GM20431 (cell line): ENCODE results near the gene SRSF9.

Experiments used
- in situ Hi-C: fragments of 300-500 bp; cut with MseI, MboI; formaldehyde crosslinking; loops from one replicate; pipeline ENCODE4 v1.15.0; 2020; ENCODE audit warnings: low sequenced_read_pairs; ENCODE audit not compliant: unreplicated experiment

Gene SRSF9

DNA sequence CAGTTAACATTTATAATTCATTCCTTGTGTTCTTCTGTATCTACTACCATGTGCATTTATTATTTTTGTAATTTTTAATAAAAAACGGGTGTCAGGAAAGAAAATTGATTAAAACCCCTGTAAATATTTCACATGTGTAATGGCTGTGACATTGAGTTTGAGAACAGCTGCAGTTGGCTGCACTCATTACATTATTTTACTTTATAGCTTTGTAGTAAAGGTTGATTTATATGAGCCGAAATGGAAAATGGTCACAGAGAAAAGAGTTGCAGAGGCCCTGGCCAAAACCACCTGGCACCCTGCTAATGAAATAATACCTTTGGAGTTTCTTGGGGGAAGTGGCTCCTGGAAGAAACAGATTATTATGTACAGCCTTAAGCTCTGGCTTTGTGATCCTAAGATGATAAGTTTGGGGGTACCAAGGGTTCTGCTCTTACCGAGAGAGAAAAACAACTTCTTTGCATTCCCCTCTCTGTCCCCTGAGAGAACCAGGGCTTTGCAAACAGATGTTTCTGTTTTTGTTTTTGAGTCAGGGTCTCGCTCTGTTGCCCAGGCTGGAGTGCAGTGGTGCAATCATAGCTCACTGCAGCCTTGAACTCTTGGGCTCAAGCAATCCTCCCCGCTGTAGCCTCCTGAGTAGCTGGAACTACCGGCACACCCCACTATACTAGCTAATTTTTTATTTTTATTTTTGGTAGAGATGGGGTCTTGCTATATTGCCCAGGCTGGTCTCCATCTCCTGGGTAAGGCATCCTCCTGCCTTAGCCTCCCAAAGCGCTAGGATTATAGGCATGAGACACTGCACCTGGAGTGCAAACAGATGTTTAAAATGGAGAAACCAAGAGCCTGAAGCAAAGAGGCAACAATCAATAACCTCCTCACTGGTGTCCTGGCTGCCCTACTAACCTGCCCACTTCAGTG is 16.7 kb upstream of the SRSF9 start:
- in situ Hi-C loops, result no loop called here

DNA sequence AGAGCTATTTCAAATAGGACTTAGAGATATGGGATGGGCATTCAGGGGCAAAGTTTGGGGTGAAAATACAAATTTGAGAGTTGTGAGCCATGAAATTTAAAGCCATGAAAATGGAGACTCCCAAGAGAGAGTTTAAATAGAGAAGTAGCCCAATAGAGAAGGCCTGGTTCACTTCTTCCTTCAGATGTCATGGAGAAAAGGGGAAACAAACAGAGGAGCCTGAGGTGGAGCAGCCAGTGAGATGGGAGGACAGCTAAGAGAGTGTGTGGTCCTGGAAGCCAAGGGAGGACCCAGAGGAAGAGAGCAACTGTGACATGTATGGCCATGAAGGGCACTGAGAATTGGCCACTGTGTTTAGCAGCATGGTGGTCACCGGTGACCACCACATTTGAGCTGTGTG is 14.1 kb upstream of the SRSF9 start:
- in situ Hi-C loops, result no loop called here

DNA sequence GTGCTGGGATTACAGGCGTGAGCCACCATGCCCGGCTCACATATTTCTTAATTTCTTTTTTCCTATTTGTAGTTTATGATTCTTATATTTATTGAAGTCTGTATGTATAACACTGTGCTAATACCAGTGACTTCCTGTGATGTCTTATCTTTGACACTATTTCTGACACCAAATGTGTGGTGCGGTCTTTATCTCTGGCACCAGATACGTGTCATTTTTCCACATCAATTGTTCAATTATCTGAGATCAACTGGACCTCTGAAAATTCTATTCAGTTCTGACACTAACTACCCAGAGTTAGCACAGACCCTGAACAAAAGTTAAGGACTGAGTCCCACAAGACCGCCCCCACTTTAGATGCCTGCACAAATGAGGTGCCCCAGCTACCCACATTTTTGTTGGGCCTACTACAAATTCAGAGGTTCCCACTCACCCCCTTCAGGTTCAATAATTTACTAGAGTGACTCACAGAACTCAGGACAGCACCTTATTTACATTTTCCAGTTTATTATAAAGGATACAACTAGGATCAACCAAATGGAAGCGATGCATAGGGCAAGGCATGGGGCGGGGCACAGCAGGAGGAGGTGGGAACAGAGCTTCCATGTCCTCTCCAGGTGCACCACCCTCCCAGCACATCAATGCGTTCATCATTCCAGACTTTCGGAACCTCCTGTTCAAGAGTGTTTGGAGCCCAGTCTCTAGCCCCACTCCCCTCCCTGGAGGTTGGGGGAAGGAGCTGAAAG is 11.6 kb upstream of the SRSF9 start:
- in situ Hi-C loops, result no loop called here

DNA sequence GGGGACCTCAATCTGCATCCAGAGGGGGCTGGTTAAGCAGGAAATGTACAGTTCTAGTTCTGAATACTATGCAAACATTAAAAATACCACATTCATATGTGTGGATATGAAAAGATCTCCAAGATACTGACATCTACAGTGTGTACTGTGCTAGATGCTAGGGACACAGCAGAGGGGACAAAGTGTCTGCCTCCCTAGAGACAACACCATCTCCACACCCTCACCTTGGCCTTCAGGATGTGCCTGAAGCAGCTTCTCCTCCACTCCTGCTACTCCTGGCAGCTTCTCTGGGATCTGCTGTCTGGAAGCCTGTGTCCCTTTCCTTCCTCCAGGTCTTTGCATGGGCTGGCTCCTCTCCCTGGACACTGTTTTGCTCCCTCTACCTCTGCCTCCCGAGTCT is 10.7 kb upstream of the SRSF9 start:
- in situ Hi-C loops, result no loop called here

DNA sequence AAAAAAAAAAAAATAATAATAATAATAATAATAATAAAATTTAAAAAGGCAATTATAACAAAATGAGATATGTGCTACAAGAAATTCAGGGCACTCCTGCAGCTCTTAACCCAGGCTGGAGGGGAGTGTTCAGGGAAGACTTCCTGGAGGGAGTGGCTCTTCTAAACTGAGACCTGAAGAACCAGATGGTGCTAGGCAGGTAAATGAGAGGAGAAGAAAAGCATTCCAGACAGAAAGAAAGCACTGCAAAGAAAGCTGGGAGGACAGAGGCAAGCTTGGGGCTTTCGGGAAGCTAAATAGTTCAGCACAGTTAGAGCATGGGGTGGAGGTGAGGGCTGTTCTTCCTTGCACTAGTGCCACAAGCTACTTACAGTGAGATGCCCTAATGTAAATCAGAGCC is 9.9 kb upstream of the SRSF9 start:
- in situ Hi-C loops, result no loop called here

DNA sequence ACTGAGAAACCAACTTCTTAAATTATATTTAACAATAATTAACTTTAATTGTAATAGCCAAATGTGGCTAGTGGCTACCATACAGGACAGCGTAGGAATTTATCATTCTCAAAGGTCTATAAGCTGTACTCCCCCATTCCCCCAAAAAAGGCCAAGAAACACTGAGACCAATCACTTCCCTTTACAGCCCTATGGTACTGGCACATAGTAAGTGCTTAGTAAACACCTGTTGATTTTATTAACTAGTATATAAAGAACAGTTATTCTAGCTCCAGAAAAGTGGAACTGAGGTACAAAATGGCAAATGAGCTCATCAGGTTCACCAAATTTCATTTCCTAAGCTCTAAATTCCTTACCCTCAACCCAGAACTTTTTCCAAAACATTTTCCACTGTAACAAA is 6.1 kb upstream of the SRSF9 start:
- in situ Hi-C loops, result no loop called here

DNA sequence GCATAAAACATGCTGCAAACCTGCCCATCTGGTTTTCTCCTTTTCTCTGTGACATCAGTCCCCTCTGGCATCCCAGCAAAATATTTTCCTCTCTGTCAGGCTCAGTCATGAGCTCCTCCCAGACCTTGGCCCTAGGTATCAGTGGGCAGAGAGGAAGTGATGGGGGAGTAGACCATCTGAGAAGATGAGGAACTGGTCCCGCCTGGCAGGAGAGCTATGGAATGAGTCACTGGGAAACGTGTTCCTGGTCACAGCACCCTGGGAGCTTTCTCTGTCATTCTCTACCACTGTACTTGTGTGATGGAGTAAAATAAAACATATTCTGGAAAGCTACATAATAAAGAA is 5.0 kb upstream of the SRSF9 start:
- in situ Hi-C loops, result no loop called here

DNA sequence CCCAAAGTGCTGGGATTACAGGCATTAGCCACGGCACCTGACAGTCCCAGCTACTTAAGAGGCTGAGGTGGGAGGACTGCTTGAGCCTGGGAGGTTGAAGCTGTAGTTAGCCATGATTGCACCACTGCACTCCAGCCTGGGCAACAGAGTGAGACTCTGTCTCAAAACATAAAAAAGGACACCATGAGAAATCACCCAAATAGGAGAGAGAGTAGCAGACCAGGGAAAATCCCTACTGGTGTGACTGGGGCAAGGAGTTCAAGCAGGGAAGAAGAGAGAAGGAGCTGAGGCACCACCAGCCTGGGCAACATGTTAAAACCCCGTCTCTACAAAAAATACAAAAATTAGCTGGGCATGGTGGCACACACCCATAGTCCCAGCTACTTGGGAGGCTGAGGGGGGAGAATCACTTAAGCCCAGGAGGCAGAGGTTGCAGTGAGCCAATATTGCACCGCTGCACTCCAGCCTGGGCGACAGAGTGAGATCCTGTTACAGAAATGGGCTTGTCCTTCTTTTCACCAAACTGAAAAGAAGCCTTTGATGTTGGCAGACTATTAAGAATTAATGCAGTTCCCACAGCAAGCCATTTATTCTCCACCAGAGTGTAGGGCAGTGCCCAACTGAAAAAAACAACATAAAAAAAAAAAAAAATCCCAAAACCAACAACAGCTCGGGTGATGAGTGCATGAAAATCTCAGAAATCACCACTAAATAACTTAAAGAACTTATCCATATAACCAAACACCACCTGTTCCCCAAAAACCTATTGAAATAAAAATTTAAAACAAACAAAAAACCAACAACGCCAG is 4.5 kb upstream of the SRSF9 start:
- in situ Hi-C loops, result no loop called here

DNA sequence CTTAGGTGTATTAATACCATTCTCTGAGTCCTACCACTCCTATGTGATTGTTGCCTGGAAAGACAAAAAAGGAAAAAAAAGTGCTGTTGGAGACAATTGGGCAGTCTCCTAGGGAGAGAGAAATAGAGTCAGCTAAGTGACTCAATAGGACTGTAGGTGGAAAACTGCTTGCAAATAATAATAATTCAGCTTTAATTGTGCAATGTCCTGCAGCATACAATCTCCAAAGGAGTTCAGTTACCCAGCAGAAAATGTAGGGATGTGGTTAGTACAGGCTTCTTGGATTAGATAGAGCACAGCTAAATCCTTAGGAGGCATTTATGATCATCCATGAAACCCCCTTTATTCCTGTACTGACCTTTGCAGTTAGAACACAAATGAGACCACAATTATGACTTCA is 3.0 kb upstream of the SRSF9 start:
- in situ Hi-C loops, result no loop called here

DNA sequence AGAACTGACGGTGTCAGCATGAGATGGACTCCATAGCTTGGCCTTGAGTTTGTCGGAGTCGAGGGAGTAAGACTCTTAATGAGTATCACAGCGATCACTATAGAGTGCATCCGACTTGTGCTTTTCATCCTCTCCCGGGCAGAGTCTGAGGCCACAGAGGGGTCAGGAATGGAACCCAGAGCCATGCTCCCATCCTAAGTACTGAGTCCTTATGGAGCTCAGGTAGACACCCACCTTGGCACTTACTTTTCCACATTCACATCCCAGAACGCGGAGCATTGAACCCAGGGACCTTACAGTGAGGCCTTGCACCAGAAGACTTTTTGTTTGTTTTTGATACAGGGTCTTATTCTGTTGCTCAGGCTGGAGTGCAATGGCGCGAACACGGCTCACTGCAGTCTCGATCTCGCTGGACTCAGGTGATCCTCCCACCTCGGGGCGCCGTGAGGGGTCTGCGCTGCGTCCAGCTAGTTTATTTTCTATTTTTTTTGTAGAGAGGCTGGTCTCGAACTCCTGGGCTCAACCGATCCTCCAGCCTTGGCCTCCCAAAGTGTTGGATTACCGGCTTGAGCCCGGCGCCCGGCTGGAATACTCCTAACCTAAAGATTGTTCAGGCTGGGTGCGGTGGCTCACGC is 719 bp upstream of the SRSF9 start:
- in situ Hi-C loops, result no loop called here

DNA sequence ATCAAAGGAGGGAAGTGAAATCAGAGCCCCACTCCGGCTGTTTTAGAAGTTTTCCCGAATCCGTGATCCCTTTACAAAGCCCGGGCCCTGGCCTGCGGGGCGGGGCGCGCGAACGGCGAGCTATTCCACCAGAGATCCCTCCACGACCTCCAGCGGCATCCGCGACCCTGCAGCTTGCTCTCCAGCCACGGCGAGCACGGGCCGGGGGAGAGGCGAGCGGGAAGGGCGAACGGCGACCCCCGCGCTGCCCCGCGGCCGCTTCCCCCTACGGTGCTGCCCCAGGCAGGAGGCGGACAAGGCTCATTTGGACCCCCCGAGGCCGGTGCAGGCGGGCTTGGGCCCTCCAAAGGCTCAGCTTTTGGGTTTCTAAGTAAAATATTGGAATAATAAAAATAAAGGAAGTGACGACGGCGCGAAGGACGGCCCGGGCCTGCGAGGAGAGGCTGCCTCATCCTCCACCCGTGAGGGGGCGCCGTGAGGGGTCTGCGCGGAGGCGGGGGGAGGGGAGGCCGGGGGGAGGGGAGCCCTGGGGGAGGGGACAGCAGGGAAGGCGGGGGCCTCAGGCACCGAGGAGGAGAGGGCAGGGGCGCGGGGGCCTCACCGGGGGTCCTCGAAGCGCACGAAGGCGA is 613 bp downstream of the SRSF9 start:
- in situ Hi-C loops, result no loop called here

DNA sequence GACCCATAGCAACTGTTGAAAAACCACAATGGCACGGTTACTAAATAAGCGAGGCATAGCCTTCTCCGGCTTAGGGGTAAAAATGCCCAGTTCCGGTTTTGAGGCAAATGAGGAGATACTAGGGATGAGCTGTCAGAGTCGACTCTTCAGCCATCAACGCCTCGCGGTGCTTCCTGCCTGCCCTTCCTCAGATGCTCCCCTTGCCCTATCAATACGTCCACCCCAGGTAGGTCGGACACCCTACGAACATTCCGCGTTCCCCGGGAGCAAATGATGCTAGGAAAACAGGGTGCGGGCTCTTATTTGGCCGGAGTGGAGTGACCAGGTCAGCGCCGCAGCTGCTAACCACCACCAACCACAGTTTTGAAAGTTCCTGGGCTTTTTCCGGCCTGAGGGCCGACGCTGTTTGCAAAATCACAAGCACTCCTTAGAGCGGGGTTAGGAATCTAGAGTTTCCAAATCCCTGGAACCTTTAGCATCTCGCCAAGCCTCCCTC is 1.2 kb downstream of the SRSF9 start:
- in situ Hi-C loops, result no loop called here

DNA sequence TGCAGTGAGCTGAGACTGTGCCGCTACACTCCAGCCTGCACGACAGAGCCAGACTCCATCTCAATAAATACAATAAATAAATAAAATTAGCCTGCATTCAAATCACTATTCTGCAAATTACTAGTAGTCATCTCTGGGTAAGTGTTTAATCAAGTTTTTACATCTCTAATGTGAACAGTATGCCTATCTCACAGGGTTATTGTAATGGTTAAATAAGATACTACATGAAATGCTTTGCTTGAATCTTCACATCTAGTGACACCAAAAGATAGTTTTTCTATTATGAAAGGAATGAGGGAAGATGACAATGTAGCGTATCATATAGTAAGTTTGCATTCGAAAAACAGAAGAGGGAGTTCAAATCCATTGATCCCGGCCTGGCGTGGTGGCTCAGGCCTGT is 2.1 kb downstream of the SRSF9 start:
- in situ Hi-C loops, result no loop called here

DNA sequence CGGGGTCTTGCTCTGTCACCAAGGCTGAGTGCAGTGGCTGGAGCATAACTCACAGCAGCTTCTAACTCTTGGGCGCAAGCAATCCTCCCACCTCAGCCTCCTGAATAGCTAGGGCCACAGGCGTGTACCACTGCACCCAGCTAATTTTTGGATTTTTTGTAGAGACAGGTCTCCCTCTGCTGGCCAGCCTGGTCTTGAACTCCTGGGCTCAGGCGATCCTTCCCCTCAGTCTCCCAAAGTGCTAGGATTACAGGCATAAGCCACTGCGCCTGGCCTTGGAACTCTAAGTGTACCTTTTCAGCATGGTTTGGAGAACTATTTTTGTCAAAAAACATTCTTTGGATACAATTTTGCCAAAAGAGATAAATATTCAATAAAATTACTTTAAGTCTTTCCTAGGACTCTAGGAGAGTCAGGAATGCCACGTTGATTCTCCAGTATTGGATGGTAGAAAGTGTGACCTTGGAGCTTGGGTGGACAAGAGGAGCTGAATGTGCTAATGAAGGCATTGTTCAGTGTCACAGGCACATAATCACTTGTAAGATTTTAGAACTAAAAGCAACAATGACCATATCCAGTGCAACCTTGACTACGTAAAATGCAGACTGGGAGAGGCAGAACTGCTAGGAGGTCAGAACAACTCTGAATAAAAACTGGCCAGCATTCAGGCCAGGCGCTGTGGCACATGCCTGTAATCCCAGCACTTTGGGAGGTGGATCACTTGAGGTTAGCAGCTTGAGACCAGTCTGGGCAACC is 2.8 kb downstream of the SRSF9 start:
- in situ Hi-C loops, result no loop called here

DNA sequence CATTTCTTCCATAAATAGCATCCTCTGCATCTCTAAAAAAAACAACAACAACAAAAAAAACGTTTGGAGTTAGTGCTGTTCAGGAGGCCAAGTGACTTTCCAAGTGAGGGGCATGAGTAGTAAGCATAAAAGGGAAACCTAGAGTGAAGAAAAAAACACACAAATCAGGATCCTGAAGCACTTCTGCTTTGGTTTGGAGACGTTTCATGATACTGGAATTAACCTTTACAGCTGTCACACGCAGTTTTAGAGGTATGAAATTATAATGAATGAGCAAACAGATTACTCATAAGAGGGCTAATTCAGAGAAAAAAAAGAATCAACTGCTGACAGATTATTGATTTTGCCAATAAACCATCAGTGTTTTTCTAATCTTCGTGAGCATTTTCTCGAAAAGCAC is 3.8 kb downstream of the SRSF9 start:
- in situ Hi-C loops, result no loop called here

DNA sequence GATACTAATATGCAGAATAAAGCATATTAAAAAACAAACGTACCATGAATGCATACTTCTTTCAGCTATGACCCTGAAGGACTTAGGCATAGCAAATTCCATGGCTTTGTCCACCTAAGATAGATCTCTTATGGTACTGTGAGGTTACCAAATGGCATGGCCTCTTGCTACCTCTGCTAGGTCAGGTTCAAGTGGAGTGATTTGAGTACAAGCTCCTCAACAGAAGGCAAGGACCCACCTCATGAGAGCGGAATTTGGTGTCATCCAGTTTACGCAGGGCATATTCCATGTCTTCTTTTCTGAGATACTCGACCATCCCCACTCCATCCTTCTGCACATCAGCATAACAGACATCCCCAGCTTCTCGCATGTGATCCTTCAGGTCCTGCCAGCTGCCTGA is 5.8 kb downstream of the SRSF9 start:
- in situ Hi-C loops, result no loop called here

DNA sequence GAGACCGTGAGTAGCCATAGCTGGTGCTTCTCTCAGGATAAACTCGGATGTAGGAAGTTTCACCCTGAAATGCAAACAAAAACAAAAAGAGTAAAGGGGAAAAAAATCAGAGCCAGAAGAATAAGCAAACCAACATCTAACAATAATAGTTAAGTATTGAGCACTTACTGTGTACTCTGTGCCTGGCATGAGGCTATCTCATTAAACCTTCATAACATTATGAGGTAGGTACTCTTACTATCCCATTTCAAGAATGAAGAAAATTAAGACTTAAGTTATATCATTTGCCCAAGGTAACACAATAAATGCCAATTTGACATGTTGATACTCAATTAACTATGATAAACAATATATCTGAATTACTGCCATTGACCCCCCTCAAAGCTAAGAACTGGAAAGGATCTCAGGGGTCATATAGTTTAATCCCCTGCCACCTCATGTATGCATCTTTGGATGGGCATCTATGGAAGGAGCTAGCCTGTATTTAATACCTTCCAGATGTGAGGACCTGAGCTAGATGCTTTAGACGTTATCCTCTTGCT is 7.4 kb downstream of the SRSF9 start:
- in situ Hi-C loops, result no loop called here

DNA sequence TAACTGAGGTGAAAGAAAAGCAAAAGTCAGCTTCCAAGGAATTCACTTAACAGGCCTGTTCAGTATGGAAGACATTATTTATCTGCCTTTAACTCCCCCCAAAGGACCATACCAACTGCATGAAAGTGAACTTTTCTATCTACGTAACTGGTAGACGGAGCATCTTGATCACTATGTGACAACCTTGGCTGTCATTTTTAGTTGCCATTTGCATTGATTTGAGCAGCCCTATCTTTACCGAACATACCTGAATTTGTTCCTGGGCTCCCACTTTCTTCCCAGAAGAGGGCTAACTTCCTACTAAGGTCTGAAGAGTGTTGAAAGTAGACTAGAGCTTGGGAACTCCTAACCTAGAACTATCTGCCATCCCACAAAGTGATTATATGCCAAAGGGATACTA is 9.4 kb downstream of the SRSF9 start:
- in situ Hi-C loops, result no loop called here

DNA sequence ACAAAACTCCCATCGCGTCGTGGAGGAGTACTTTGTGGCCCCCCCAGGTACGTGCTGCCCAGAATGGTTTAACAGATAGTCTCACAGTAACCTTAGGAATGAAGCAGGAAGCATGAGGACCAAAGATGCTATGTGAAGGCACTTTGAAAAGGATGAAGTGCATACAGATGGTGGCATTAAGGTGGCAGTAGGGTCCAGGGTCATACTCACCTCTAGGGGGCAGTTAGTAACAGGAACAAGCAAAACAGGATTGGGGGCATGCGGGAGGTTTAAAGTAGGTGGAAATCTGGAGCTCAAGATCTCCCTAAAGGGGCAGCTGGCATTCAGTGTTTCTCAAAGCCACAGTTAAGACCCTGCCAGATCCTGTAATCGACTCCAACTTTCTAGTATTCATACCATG is 12.4 kb downstream of the SRSF9 start:
- in situ Hi-C loops, result no loop called here
